Activated CD4-positive, alpha-beta memory T cell treated with anti-CD3 and anti-CD28 coated beads, Interleukin-2, amount 10 ng/mL, durations not matched to agents 7 days and 5 days (primary cell): ENCODE measurements around the gene ACYP2. TPM values are rescaled to one million over a fixed set of nuclear protein-coding genes. Genes with fewer than 3 reads are reported as not detected.
"Not testable (repeated sequence)": the region's sequence is repeated elsewhere in the genome, so short reads cannot be mapped to it uniquely, and the experiment has no call there.

Experiments
- CTCF ChIA-PET: fragments of 350-600 bp; sonication (Branson Sonifier 250); formaldehyde crosslinking; loops from one replicate; lab custom pipeline; 2021; ENCODE audit warnings: antibody characterized with exemption, inconsistent platforms; lab: Charles Lee
- POLR2A ChIA-PET: fragments of 350-600 bp; sonication (Branson Sonifier 250); formaldehyde crosslinking; loops from one replicate; lab custom pipeline; 2021; ENCODE audit warnings: antibody characterized with exemption; lab: Charles Lee
- DNase-seq: peaks from one replicate; pipeline ENCODE4 v3.0.0-alpha.2; 2020
- H3K27ac Mint-ChIP-seq: one replicate; pipeline ENCODE4 v1.8.0; 2021; ENCODE audit warnings: mild to moderate bottlenecking, mixed read lengths
- H3K27me3 Mint-ChIP-seq: one replicate; pipeline ENCODE4 v1.8.0; 2021; ENCODE audit warnings: mixed read lengths
- H3K36me3 Mint-ChIP-seq: one replicate; pipeline ENCODE4 v1.8.0; 2021; ENCODE audit warnings: low read depth, mixed read lengths
- H3K4me1 Mint-ChIP-seq: one replicate; pipeline ENCODE4 v1.8.0; 2021; ENCODE audit warnings: mixed read lengths
- H3K4me3 Mint-ChIP-seq: one replicate; pipeline ENCODE4 v1.8.0; 2021; ENCODE audit warnings: mild to moderate bottlenecking, mixed read lengths
- H3K9me3 Mint-ChIP-seq: one replicate; pipeline ENCODE4 v1.8.0; 2021; ENCODE audit warnings: mixed read lengths
- total RNA-seq, 2 experiments: library from RNA; stranded (reverse); gene quantifications; one replicate each; pipeline ENCODE4 v1.2.3, GENCODE V29; 2021

The ACYP2 gene
- total RNA-seq, 2 experiments from 2014 or later, result 8.6 to 10.0 TPM

- peak; percentile 57 for DNase-seq
- POLR2A ChIA-PET, result interaction anchor here (0.9 to 1.8 kb wide), 3 partner anchors 11 to 336 kb away, joined by 3 to 8 read pairs (median 3); partner anchors contain the start of genes ACYP2 and CHAC2
- Mint-ChIP-seq H3K4me3 (no peak overlapping the region), H3K4me1 (peaks cover 19% of the 10 kb centered on the region), H3K27me3 (no peaks in the 10 kb centered on the region), H3K27ac (no peak overlapping the region), H3K36me3 (no peaks in the 10 kb centered on the region), H3K9me3 (no peaks in the 10 kb centered on the region)
- CTCF ChIA-PET, result interaction anchor here (0.7 to 2.6 kb wide), 7 partner anchors 12 to 600 kb away, joined by 3 to 15 read pairs (median 4); partner anchors contain the start of genes ACYP2 and CHAC2
These were observed 11.7 kb upstream of the ACYP2 start for GRCh38 chr2:54103454-54104314.

GRCh38 chr2:54106631-54107454 is 8.6 kb upstream of the ACYP2 start:
- Mint-ChIP-seq H3K4me1 (peaks cover 14% of the 10 kb centered on the region), H3K36me3 (no peaks in the 10 kb centered on the region), H3K27ac (no peak overlapping the region), H3K27me3 (no peaks in the 10 kb centered on the region), H3K4me3 (no peak overlapping the region), H3K9me3 (no peaks in the 10 kb centered on the region)
- POLR2A ChIA-PET, result interaction anchor here (0.8 to 1.7 kb wide), 3 partner anchors 9 to 1126 kb away, joined by 3 to 7 read pairs (median 4); partner anchors contain the start of genes ACYP2, CLHC1, PSME4 and RPS27A
- DNase-seq, result peak; percentile 57
- CTCF ChIA-PET, result interaction anchor here (0.6 to 2.8 kb wide), 35 partner anchors 9 to 732 kb away, joined by 3 to 21 read pairs (median 4); partner anchors contain the start of genes ACYP2, EML6 and PSME4

GRCh38 chr2:54107455-54107764 is 8.0 kb upstream of the ACYP2 start:
- Mint-ChIP-seq H3K36me3 (no peaks in the 10 kb centered on the region), H3K27ac (no peak overlapping the region), H3K9me3 (no peaks in the 10 kb centered on the region), H3K4me3 (no peak overlapping the region), H3K4me1 (peaks cover 14% of the 10 kb centered on the region), H3K27me3 (no peaks in the 10 kb centered on the region)
- POLR2A ChIA-PET, result interaction anchor here (0.8 to 1.7 kb wide), 3 partner anchors 8 to 1125 kb away, joined by 3 to 7 read pairs (median 4); partner anchors contain the start of genes ACYP2, CLHC1, PSME4 and RPS27A
- CTCF ChIA-PET, result interaction anchor here (0.7 to 2.8 kb wide), 30 partner anchors 8 to 731 kb away, joined by 3 to 21 read pairs (median 4); partner anchors contain the start of genes ACYP2 and PSME4
- DNase-seq, result no peak

- no peak for DNase-seq
- H3K4me1 Mint-ChIP-seq, result peaks cover 10% of the 10 kb centered on the region
- POLR2A ChIA-PET, result interaction anchor here (0.5 to 1.0 kb wide), 2 partner anchors 137 to 608 kb away, joined by 3 to 4 read pairs; partner anchors contain the start of gene PSME4
- H3K36me3 Mint-ChIP-seq, result no peaks in the 10 kb centered on the region
- CTCF ChIA-PET, result interaction anchor here (0.8 to 2.8 kb wide), 6 partner anchors 53 to 731 kb away, joined by 3 to 21 read pairs (median 8); partner anchors contain the start of gene PSME4
- H3K4me3 Mint-ChIP-seq, result no peak overlapping the region
- no peak overlapping the region for H3K27ac Mint-ChIP-seq
- H3K9me3 Mint-ChIP-seq, result no peaks in the 10 kb centered on the region
- H3K27me3 Mint-ChIP-seq, result no peaks in the 10 kb centered on the region
These were observed 7.4 kb upstream of the ACYP2 start for GRCh38 chr2:54107903-54108615.

GRCh38 chr2:54109848-54110247 is 5.6 kb upstream of the ACYP2 start:
- no peak overlapping the region for H3K4me3 Mint-ChIP-seq
- ChIA-PET POLR2A (no interaction called here), CTCF (no interaction called here)
- H3K4me1 Mint-ChIP-seq, result peaks cover 13% of the 10 kb centered on the region
- no peaks in the 10 kb centered on the region for H3K9me3 Mint-ChIP-seq
- no peaks in the 10 kb centered on the region for H3K27me3 Mint-ChIP-seq
- H3K27ac Mint-ChIP-seq, result no peak overlapping the region
- DNase-seq, result no peak
- peaks cover 1% of the 10 kb centered on the region for H3K36me3 Mint-ChIP-seq

GRCh38 chr2:54114479-54114878 is 936 bp upstream of the ACYP2 start:
- H3K27me3 Mint-ChIP-seq, DNase-seq, H3K9me3 Mint-ChIP-seq: not testable (repeated sequence)
- ChIA-PET CTCF (interaction anchor here (0.6 to 1.7 kb wide), 7 partner anchors 7 to 704 kb away, joined by 3 to 10 read pairs (median 4); partner anchors contain the start of gene CHAC2), POLR2A (interaction anchor here (1.5 to 3.2 kb wide), 6 partner anchors 8 to 1503 kb away, joined by 5 to 21 read pairs (median 8); partner anchors contain the start of genes PPP4R3B and PSME4)
- Mint-ChIP-seq H3K4me1 (peaks cover 24% of the 10 kb centered on the region), H3K36me3 (peaks cover 22% of the 10 kb centered on the region), H3K4me3 (peak overlapping the region; percentile 92), H3K27ac (peak overlapping the region; percentile 97)

GRCh38 chr2:54114936-54115283 is 505 bp upstream of the ACYP2 start:
- peak overlapping the region; percentile 97 for H3K27ac Mint-ChIP-seq
- DNase-seq, result no peak
- peaks cover 26% of the 10 kb centered on the region for H3K36me3 Mint-ChIP-seq
- POLR2A ChIA-PET, result interaction anchor here (1.1 to 3.2 kb wide), 7 partner anchors 8 to 1502 kb away, joined by 3 to 21 read pairs (median 7); partner anchors contain the start of genes PPP4R3B and PSME4
- peaks cover 11% of the 10 kb centered on the region for H3K9me3 Mint-ChIP-seq
- H3K27me3 Mint-ChIP-seq, result no peaks in the 10 kb centered on the region
- H3K4me3 Mint-ChIP-seq, result peak overlapping the region; percentile 92
- CTCF ChIA-PET, result interaction anchor here (0.6 to 1.7 kb wide), 7 partner anchors 8 to 704 kb away, joined by 3 to 10 read pairs (median 4); no protein-coding TSS in a partner anchor
- peaks cover 24% of the 10 kb centered on the region for H3K4me1 Mint-ChIP-seq

- H3K27ac Mint-ChIP-seq, DNase-seq, H3K27me3 Mint-ChIP-seq: not testable (repeated sequence)
- peaks cover 24% of the 10 kb centered on the region for H3K4me1 Mint-ChIP-seq
- H3K36me3 Mint-ChIP-seq, result peaks cover 39% of the 10 kb centered on the region
- H3K9me3 Mint-ChIP-seq, result peaks cover 16% of the 10 kb centered on the region
- CTCF ChIA-PET, result interaction anchor here (1.5 kb wide), 1 partner anchor 203 kb away, joined by 3 read pairs; no protein-coding TSS in a partner anchor
- peak overlapping the region; percentile 92 for H3K4me3 Mint-ChIP-seq
- POLR2A ChIA-PET, result interaction anchor here (0.6 to 3.2 kb wide), 9 partner anchors 12 to 349 kb away, joined by 3 to 21 read pairs (median 4); partner anchors contain the start of genes CHAC2 and PSME4
These were observed 1.2 kb downstream of the ACYP2 start for GRCh38 chr2:54116598-54116997.

- H3K4me3 Mint-ChIP-seq, result no peak overlapping the region
- no peak for DNase-seq
- H3K27ac Mint-ChIP-seq, result no peak overlapping the region
- peaks cover 32% of the 10 kb centered on the region for H3K36me3 Mint-ChIP-seq
- ChIA-PET CTCF (no interaction called here), POLR2A (interaction anchor here (1.4 kb wide), 1 partner anchor 150 kb away, joined by 4 read pairs; the partner anchor contains the start of gene PSME4)
- peaks cover 19% of the 10 kb centered on the region for H3K9me3 Mint-ChIP-seq
- H3K27me3 Mint-ChIP-seq, result no peaks in the 10 kb centered on the region
- H3K4me1 Mint-ChIP-seq, result peaks cover 7% of the 10 kb centered on the region
These were observed 5.5 kb downstream of the ACYP2 start for GRCh38 chr2:54120950-54121349.

GRCh38 chr2:54122171-54122935 is 6.9 kb downstream of the ACYP2 start:
- CTCF ChIA-PET, result no interaction called here
- Mint-ChIP-seq H3K27me3 (no peaks in the 10 kb centered on the region), H3K4me1 (no peaks in the 10 kb centered on the region)

GRCh38 chr2:54122939-54123338 is 7.5 kb downstream of the ACYP2 start:
- DNase-seq, result no peak
- Mint-ChIP-seq H3K27ac (no peak overlapping the region), H3K36me3 (peaks cover 24% of the 10 kb centered on the region), H3K9me3 (peaks cover 12% of the 10 kb centered on the region), H3K4me3 (no peak overlapping the region), H3K27me3 (no peaks in the 10 kb centered on the region), H3K4me1 (no peaks in the 10 kb centered on the region)
- CTCF ChIA-PET, result no interaction called here
- POLR2A ChIA-PET, result no interaction called here

More at GRCh38 chr2:54122171-54122935, 6.9 kb downstream of the ACYP2 start:
- Mint-ChIP-seq H3K27ac (no peak overlapping the region), H3K9me3 (peaks cover 12% of the 10 kb centered on the region), H3K36me3 (peaks cover 26% of the 10 kb centered on the region), H3K4me3 (no peak overlapping the region)
- POLR2A ChIA-PET, result no interaction called here
- no peak for DNase-seq
